NOMO-1 treated with dmso at 0.1 percent for 144 hours (cell line): ENCODE results near the gene ATF1.
"Not testable (repeated sequence)": the region's sequence is repeated elsewhere in the genome, so short reads cannot be mapped to it uniquely, and the experiment has no call there.

ENCODE experiments used
- DNase-seq: peaks from one replicate; lab custom pipeline; 2025; ENCODE audit not compliant: unreplicated experiment; lab: John Stamatoyannopoulos, UW

The ATF1 gene

DNA sequence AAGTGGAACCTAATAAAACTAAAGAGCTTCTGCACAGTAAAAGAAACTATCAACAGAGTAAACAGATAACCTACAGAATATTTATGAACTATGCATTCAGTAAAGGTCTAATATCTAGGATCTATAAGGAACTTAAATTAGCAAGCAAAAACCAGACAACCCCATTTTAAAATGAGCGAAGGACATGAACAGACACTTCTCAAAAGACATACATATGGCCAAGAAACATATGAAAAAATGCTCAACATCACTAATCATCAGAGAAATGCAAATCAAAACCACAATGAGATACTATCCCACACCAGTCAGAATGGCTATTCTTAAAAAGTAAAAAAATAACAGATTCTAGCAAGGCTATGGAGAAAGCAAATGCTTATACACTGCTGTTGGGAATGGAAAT is 91.3 kb downstream of the ATF1 start:
- DNase-seq: not testable (repeated sequence)

- DNase-seq: not testable (repeated sequence)
Measured at GRCh38 chr12:50855679-50856078, 91.8 kb downstream of the ATF1 start.

DNA sequence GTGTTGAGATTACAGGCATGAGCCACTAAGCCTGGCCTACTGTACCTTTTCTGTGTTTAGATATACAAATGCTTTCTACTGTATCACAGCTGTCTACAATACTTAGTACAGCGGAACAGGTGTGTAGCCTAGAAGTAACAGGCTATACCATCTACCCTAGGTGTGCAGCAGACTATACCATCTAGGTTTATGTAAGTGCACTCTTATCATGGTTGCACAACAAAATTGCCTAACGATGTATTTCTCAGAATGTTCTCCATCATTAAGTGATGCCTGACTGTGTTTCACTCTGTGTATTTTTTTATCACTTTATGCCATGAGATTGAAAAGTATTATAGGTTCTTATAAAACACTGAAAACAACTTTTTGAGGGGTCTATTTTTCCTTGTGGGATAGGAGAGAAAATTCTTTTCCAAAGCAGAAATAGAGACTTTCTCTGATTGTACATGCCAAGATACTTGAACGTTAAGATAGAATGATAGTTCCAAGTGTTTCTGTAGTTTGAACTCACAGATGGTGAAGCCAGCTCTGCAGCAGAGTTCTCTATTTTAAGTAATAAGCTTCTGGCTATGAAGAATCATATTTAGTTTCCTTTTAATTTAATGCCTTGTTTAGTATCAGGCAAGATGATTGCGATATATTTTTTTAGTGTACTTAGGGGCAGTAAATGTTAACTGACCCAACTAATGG is 95.9 kb downstream of the ATF1 start:
- DNase-seq: no peak

DNA sequence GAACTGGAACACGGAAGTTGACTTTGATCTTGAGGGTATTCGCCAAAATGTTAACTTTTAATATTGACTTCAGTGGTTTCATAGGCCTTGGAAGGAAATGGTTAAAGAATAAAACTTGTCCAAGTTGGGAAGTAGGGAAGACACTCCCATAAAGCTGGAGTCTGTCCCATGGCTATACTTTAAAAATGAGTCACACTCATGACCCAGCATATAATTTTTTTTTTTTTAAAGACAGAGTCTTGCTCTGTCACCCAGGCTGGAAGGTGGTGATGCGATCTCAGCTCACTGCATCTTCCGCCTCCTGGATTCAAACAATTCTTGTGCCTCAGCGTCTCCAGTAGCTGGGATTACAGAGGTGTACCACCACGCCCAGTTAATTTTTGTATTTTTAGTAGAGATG is 98.4 kb downstream of the ATF1 start:
- no peak for DNase-seq

- DNase-seq: no peak
Measured at GRCh38 chr12:50865266-50865665, 101.4 kb downstream of the ATF1 start.

- not testable (repeated sequence) for DNase-seq
Measured at GRCh38 chr12:50868881-50869280, 105.0 kb downstream of the ATF1 start.
